ENCODE results near the gene PPA1. TPM values are rescaled to one million over a fixed set of nuclear protein-coding genes. Genes with fewer than 3 reads are reported as not detected.

The PPA1 gene
- total RNA-seq, 1 donor from 2014 or later, result 201 TPM

DNA sequence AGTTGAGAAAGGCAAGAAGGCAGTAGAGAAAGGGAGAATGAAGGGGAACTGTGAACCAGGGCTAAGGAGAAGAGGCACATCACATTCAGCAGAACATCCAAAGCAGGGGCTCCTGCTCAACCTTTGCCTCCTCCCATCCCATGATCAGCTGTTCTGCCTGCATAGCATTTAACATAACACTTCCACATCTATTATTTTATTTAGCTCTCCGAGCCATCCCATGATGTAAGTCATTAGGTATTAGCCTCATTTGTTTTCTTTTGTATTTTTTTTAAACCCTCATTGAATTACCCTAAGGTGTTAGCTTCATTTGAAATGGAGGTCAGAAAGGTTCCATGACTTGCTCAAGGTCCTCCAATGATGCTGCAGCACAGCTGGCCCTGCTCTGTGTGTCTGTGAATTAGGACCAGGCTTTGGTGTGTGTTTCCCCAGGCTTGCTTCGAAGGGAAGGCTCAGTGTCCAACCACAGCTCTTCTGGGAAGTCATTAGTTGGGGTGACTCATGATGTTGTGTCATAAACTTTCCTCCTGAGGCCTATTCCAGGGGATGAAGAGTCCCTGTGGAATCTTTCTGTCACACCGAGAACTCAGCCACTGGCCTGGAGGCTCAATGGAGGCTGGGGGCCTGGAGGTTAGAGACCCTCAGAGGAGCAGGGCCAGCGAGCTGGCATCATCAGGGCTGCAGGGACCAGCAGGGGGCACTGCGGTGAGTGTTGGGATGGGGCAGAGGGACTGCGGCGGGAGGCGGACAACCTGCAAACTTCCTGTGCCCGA lies 34.1 kb upstream of the PPA1 start:
- no peaks in the 10 kb centered on the region for H3K27me3 ChIP-seq (ENCODE audit: control insufficient read depth, insufficient read depth, low read length)
- no peak overlapping the region for H3K4me3 ChIP-seq (ENCODE audit: low read depth, low read length)
- H3K36me3 ChIP-seq (ENCODE audit: control insufficient read depth, insufficient read depth, low read length), result no peaks in the 10 kb centered on the region
- TF ChIP-seq, protein P1, sequence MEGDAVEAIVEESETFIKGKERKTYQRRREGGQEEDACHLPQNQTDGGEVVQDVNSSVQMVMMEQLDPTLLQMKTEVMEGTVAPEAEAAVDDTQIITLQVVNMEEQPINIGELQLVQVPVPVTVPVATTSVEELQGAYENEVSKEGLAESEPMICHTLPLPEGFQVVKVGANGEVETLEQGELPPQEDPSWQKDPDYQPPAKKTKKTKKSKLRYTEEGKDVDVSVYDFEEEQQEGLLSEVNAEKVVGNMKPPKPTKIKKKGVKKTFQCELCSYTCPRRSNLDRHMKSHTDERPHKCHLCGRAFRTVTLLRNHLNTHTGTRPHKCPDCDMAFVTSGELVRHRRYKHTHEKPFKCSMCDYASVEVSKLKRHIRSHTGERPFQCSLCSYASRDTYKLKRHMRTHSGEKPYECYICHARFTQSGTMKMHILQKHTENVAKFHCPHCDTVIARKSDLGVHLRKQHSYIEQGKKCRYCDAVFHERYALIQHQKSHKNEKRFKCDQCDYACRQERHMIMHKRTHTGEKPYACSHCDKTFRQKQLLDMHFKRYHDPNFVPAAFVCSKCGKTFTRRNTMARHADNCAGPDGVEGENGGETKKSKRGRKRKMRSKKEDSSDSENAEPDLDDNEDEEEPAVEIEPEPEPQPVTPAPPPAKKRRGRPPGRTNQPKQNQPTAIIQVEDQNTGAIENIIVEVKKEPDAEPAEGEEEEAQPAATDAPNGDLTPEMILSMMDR (IDR thresholded peaks at IDR 0.05; ENCODE audit: insufficient read depth, low read length, poor library complexity, severe bottlenecking), result peak; percentile 9
- peak; percentile 92 for DNase-seq (ENCODE audit: low read depth)

DNA sequence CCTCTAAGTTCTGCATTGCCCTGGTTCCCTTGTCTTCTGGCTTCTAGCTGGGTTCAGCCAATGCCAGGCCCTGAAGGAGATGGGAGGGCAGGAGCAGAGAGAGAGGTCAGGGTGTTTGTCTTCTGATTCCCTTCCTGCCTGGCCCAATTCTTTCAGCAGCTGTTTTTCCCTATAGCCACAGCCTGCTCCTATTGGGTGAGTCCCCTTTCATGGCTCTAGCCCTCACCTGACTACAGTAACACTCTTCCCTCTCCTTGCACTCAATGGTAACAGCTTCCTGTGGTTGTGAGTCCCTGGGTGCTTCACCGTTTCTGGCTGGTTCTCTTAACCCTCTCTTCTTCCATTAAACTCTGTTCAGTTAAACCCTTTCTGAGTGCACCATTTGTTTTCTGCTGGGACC lies 33.5 kb upstream of the PPA1 start:
- TF ChIP-seq, protein P1 (IDR thresholded peaks at IDR 0.05; ENCODE audit: insufficient read depth, low read length, poor library complexity, severe bottlenecking), result no peak
- Histone ChIP-seq H3K27me3 (ENCODE audit: control insufficient read depth, insufficient read depth, low read length) (no peaks in the 10 kb centered on the region), H3K4me3 (ENCODE audit: low read depth, low read length) (no peak overlapping the region), H3K36me3 (ENCODE audit: control insufficient read depth, insufficient read depth, low read length) (no peaks in the 10 kb centered on the region)
- DNase-seq (ENCODE audit: low read depth), result no peak

DNA sequence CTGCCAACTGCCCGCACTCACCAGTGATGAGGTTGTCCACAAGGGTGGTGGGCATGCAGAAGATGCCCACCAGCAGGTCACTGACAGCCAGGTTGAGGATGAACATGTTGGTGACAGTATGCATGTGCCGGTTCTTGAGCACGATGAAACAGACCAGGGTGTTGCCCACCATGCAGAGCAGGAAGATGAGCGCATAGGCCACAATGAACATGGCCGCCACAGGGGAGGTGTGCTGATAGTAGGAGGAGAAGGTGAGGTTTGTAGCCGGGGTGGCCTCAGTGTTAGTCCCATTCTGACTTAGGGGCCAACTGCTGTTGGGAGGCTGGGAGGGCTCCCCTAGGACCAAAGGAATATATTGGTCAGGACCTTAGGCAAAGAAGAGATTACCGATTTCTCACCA lies 32.8 kb upstream of the PPA1 start:
- no peaks in the 10 kb centered on the region for H3K27me3 ChIP-seq (ENCODE audit: control insufficient read depth, insufficient read depth, low read length)
- DNase-seq (ENCODE audit: low read depth), result no peak
- TF ChIP-seq, protein P1 (IDR thresholded peaks at IDR 0.05; ENCODE audit: insufficient read depth, low read length, poor library complexity, severe bottlenecking), result no peak
- H3K36me3 ChIP-seq (ENCODE audit: control insufficient read depth, insufficient read depth, low read length), result no peaks in the 10 kb centered on the region
- H3K4me3 ChIP-seq (ENCODE audit: low read depth, low read length), result no peak overlapping the region

DNA sequence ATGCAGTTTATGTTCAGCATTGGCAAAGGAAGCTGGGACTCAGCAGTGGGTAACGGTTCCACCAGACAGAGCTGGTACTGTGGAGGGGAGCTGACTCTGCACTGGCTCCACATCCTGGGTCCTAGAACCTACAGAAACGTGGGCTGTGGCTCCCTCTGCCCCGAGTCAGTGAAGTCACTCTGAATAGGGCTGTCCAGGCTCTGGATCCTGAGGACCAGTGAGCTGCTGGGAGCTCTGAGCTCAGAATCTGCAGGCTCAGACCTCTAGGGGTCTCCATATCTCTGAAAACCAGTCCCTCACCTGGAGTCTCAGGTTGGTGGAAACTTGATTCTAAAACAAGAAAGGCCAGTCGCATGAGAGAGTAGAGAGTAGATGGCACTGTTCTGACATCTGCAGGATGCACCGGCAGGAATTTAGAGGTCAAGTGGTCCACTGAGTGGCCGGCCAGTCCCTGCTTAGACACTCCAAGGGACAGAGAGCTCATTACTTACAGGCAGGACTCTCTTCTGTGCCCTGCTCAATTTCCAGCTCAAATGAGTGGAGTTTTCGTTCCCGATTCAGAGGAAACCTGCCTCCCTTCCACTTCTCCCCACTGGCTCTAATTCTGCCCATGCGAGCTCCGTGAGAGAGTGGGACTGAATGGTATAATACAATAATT lies 31.9 kb upstream of the PPA1 start:
- Histone ChIP-seq H3K36me3 (ENCODE audit: control insufficient read depth, insufficient read depth, low read length) (no peaks in the 10 kb centered on the region), H3K27me3 (ENCODE audit: control insufficient read depth, insufficient read depth, low read length) (no peaks in the 10 kb centered on the region), H3K4me3 (ENCODE audit: low read depth, low read length) (no peak overlapping the region)
- TF ChIP-seq, protein P1 (IDR thresholded peaks at IDR 0.05; ENCODE audit: insufficient read depth, low read length, poor library complexity, severe bottlenecking), result peak; percentile 55
- no peak for DNase-seq (ENCODE audit: low read depth)

DNA sequence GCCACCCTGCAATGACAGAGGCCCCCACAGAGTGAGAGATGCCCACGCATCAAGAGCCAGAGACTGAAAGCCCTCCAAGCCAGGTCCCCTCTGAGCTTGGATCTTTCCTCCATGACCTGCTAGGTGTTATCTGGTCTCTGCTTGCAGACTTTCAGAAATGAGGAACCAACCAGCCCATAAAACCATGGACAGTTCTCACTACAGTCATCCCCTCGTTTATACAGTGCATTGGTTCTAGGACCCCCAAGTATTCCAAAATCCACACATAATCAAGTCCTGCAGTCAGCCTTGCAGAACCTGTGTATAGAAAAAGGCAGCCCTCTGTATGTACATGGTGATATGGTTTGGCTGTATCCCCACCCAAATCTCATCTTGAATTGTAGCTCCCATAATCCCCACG lies 27.5 kb upstream of the PPA1 start:
- DNase-seq (ENCODE audit: low read depth), result no peak
- TF ChIP-seq, protein P1 (IDR thresholded peaks at IDR 0.05; ENCODE audit: insufficient read depth, low read length, poor library complexity, severe bottlenecking), result no peak
- Histone ChIP-seq H3K4me3 (ENCODE audit: low read depth, low read length) (no peak overlapping the region), H3K27me3 (ENCODE audit: control insufficient read depth, insufficient read depth, low read length) (no peaks in the 10 kb centered on the region), H3K36me3 (ENCODE audit: control insufficient read depth, insufficient read depth, low read length) (no peaks in the 10 kb centered on the region)

Data from kidney epithelial cell (primary cell).